A549 (cell line): ENCODE measurements around the gene SCML1. TPM values are rescaled to one million over a fixed set of nuclear protein-coding genes. Genes with fewer than 3 reads are reported as not detected.

ENCODE experiments used
- ATAC-seq, 2 experiments: fragments of 200-7000 bp in 1 of 2; fragments of >200 bp in 1 of 2; cut with Nextera tagmentation in 1 of 2; cut with Tn5 transposase in 1 of 2; 3 replicates each; pipeline versions ENCODE4 v1.8.0 to v1.9.1; 2018 to 2020; ENCODE audit warnings: mild to moderate bottlenecking in 1 of 2, moderate library complexity in 1 of 2
- CTCF ChIA-PET: fragments of 300-600 bp; sonication (Branson Sonifier 250); formaldehyde crosslinking; extraction: SDS; loops from one replicate; lab custom pipeline; 2021; ENCODE audit warnings: antibody characterized with exemption, inconsistent platforms; lab: Yijun Ruan, JAX
- POLR2A ChIA-PET: fragments of 350-600 bp; formaldehyde crosslinking; extraction: SDS; loops from one replicate; lab custom pipeline; 2021; ENCODE audit warnings: antibody characterized with exemption, inconsistent platforms; lab: Yijun Ruan, JAX
- DNase-seq, 2 experiments: peaks; one replicate each; pipeline versions ENCODE4 v3.0.0 to v3.0.0-alpha.2; 2011 to 2016; ENCODE audit warnings: low read depth in 1 of 2, low spot score in 1 of 2
- FAIRE-seq: peaks from 2 replicates; lab custom pipeline; 2011; peaks lifted over from hg19 to GRCh38; lab: Jason Lieb, UNC
- H3K27ac ChIP-seq, 2 experiments: fragments of >200 bp; sonication (Bioruptor Twin); formaldehyde crosslinking; 3 replicates each; pipeline ENCODE4 v1.5.1; 2016 to 2017
- H3K4me1 ChIP-seq: fragments of >200 bp; sonication (Bioruptor Twin); formaldehyde crosslinking; 3 replicates; pipeline ENCODE4 v1.6.1; 2016
- H3K4me2 ChIP-seq: fragments of >200 bp; sonication (Bioruptor Twin); formaldehyde crosslinking; 3 replicates; pipeline ENCODE4 v1.6.1; 2016
- H3K4me3 ChIP-seq: fragments of >200 bp; sonication (Bioruptor Twin); formaldehyde crosslinking; 3 replicates; pipeline ENCODE4 v1.5.1; 2016
- H3K9me3 ChIP-seq: fragments of >200 bp; sonication (Bioruptor Twin); formaldehyde crosslinking; 3 replicates; pipeline ENCODE4 v1.6.1; 2016
- CHD4 ChIP-seq: fragments of 200-600 bp; sonication (generic); IDR thresholded peaks from 2 replicates; pipeline ENCODE4 v1.6.1; 2016; ENCODE audit warnings: antibody characterized with exemption, mild to moderate bottlenecking, borderline replicate concordance
- EHF ChIP-seq: fragments of 250-450 bp; sonication (Bioruptor Pico); IDR thresholded peaks from 2 replicates; pipeline ENCODE4 v1.5.0; 2020; ENCODE audit warnings: mild to moderate bottlenecking
- EP300 ChIP-seq, 2 experiments: fragments of >200 bp; sonication (Bioruptor Twin); formaldehyde crosslinking; IDR thresholded peaks; 2 replicates in 1 of 2; 3 replicates in 1 of 2; pipeline ENCODE4 v1.6.1; 2016 to 2017
- ESRRA ChIP-seq: fragments of 150-350 bp; IDR thresholded peaks from 2 replicates; pipeline ENCODE4 v1.6.1; 2014; ENCODE audit warnings: mild to moderate bottlenecking, low read length, borderline replicate concordance
- GATA3 ChIP-seq: IDR thresholded peaks from 2 replicates; pipeline ENCODE4 v1.6.1; 2012; ENCODE audit warnings: borderline replicate concordance
- HDAC2 ChIP-seq: fragments of 200-600 bp; sonication (generic); IDR thresholded peaks from 2 replicates; pipeline ENCODE4 v1.6.1; 2016
- HOXA7 ChIP-seq: fragments of 250-450 bp; sonication (Bioruptor Pico); IDR thresholded peaks from 2 replicates; pipeline ENCODE4 v1.5.0; 2020; ENCODE audit warnings: mild to moderate bottlenecking, moderate library complexity
- JUNB ChIP-seq: fragments of >200 bp; sonication (Bioruptor Twin); formaldehyde crosslinking; IDR thresholded peaks from 2 replicates; pipeline ENCODE4 v1.6.1; 2016
- KDM1A ChIP-seq: fragments of 200-600 bp; sonication (generic); IDR thresholded peaks from 2 replicates; pipeline ENCODE4 v1.6.1; 2016; ENCODE audit warnings: low read depth, mild to moderate bottlenecking
- KDM5A ChIP-seq: fragments of 200-600 bp; sonication (generic); IDR thresholded peaks from 2 replicates; pipeline ENCODE4 v1.6.1; 2016; ENCODE audit warnings: antibody characterized with exemption, mild to moderate bottlenecking
- PHF8 ChIP-seq: fragments of 200-600 bp; sonication (generic); IDR thresholded peaks from 2 replicates; pipeline ENCODE4 v1.6.1; 2016; ENCODE audit warnings: low read depth, mild to moderate bottlenecking, antibody characterized with exemption, moderate library complexity, borderline replicate concordance
- RAD21 ChIP-seq, 2 experiments: fragments of >200 bp in 1 of 2; sonication (Bioruptor Twin) in 1 of 2; formaldehyde crosslinking in 1 of 2; IDR thresholded peaks in 1 of 2; conservative IDR thresholded peaks in 1 of 2; 2 replicates in 1 of 2; 3 replicates in 1 of 2; pipeline ENCODE4 v1.6.1; 2012 to 2018; ENCODE audit warnings: inconsistent platforms in 1 of 2
- RARB ChIP-seq: fragments of 250-450 bp; sonication (Bioruptor Pico); IDR thresholded peaks from 2 replicates; pipeline ENCODE4 v1.8.0; 2021; ENCODE audit warnings: mild to moderate bottlenecking, moderate library complexity
- RNF2 ChIP-seq: fragments of 200-600 bp; sonication (generic); IDR thresholded peaks from 2 replicates; pipeline ENCODE4 v1.6.1; 2016; ENCODE audit warnings: low read depth, mild to moderate bottlenecking, antibody characterized with exemption, moderate library complexity, borderline replicate concordance
- WGBS: methylation state at CpG from one replicate; pipeline ENCODE4 v1.1.6; 2017; ENCODE audit errors: missing lambda C conversion rate; 5-methylcytosine and 5-hydroxymethylcytosine counted together
- polyA plus RNA-seq, 4 experiments: library from polyadenylated mRNA; depleted of rRNA in 3 of 4; stranded (reverse); fragments of >200 nt; fragmentation: RNase III in 1 of 4; extraction: RNeasy Plus Mini Kit Qiagen cat#74134 plus additional on column Dnase treatment in 1 of 4; gene quantifications; 2 replicates in 3 of 4; 3 replicates in 1 of 4; pipeline ENCODE4 v1.2.3, GENCODE V29; 2011 to 2017
- TF ChIP-seq, protein P1 (sequence below): IDR thresholded peaks from 2 replicates; pipeline ENCODE4 v1.6.1; 2012
- TF ChIP-seq, protein P2 (sequence below): fragments of >200 bp; sonication (Bioruptor Twin); formaldehyde crosslinking; IDR thresholded peaks from 2 replicates; pipeline ENCODE4 v1.6.1; 2016
- TF ChIP-seq, protein P3 (sequence below): fragments of 250-450 bp; sonication (Bioruptor Pico); IDR thresholded peaks from 2 replicates; pipeline ENCODE4 v1.5.0; 2021; ENCODE audit warnings: mild to moderate bottlenecking, moderate library complexity, borderline replicate concordance
- TF ChIP-seq, protein P4 (sequence below): IDR thresholded peaks from 2 replicates; pipeline ENCODE4 v1.6.1; 2012
- TF ChIP-seq, protein P5 (sequence below): fragments of >200 bp; sonication (Bioruptor Twin); formaldehyde crosslinking; IDR thresholded peaks from 3 replicates; pipeline ENCODE4 v1.5.1; 2016
- TF ChIP-seq, protein P6 (sequence below): fragments of 450-650 bp; IDR thresholded peaks from 2 replicates; pipeline ENCODE4 v1.6.1; 2014; ENCODE audit warnings: antibody characterized with exemption

SCML1 gene
- polyA plus RNA-seq, 2 of the 4 experiments (the other 2 are of a cell fraction), result 4.9 to 13.3 TPM

DNA sequence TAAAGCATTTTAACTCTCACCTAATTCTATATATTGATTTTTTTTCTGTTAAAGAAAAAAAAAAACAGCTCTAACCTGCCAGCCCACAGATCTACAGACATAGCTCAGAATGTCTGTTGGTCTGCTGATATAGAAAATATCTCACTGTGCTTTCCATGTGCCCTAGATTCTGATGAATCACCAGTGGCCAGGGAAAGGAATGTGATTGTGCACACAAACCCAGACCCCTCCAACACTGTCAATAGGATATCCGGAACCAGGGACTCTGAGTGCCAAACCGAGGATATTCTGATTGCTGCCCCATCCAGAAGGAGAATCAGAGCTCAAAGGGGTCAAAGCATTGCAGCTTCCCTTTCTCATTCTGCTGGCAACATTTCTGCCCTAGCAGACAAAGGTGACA, 12.1 kb upstream of the SCML1 start:
- Histone ChIP-seq H3K4me2 (no peak overlapping the region), H3K4me3 (no peak overlapping the region), H3K27ac (no peak overlapping the region), H3K4me1 (no peaks in the 10 kb centered on the region), H3K9me3 (no peaks in the 10 kb centered on the region)
- DNase-seq (no peak), ATAC-seq (no peak), FAIRE-seq (no peak)
- POLR2A ChIA-PET, result no interaction called here
- WGBS, result 87% methylated on average over 2 of the region's 2 CpGs
- CTCF ChIA-PET, result interaction anchor here (0.9 to 1.1 kb wide), 2 partner anchors 19 to 604 kb away, joined by 3 to 4 read pairs; no protein-coding TSS in a partner anchor
- no peak for TF ChIP-seq HDAC2
- no peak for TF ChIP-seq CHD4
- TF ChIP-seq RAD21 (conservative IDR thresholded peaks at IDR 0.05 in 1 of 2, IDR thresholded peaks at IDR 0.05 in 1 of 2), result no peak
- TF ChIP-seq, protein P1, sequence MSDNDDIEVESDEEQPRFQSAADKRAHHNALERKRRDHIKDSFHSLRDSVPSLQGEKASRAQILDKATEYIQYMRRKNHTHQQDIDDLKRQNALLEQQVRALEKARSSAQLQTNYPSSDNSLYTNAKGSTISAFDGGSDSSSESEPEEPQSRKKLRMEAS, result no peak
- TF ChIP-seq, protein P2, sequence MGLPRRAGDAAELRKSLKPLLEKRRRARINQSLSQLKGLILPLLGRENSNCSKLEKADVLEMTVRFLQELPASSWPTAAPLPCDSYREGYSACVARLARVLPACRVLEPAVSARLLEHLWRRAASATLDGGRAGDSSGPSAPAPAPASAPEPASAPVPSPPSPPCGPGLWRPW, result no peak
- no peak for TF ChIP-seq KDM5A
- no peak for TF ChIP-seq ESRRA
- no peak for TF ChIP-seq JUNB
- TF ChIP-seq RARB (CRISPR knock-in tag), result no peak
- no peak for TF ChIP-seq RNF2
- TF ChIP-seq GATA3, result no peak
- no peak for TF ChIP-seq PHF8
- no peak for TF ChIP-seq EHF (CRISPR knock-in tag)
- TF ChIP-seq KDM1A, result no peak
- TF ChIP-seq EP300 (IDR thresholded peaks at IDR 0.05), result no peak
- TF ChIP-seq, protein P3, sequence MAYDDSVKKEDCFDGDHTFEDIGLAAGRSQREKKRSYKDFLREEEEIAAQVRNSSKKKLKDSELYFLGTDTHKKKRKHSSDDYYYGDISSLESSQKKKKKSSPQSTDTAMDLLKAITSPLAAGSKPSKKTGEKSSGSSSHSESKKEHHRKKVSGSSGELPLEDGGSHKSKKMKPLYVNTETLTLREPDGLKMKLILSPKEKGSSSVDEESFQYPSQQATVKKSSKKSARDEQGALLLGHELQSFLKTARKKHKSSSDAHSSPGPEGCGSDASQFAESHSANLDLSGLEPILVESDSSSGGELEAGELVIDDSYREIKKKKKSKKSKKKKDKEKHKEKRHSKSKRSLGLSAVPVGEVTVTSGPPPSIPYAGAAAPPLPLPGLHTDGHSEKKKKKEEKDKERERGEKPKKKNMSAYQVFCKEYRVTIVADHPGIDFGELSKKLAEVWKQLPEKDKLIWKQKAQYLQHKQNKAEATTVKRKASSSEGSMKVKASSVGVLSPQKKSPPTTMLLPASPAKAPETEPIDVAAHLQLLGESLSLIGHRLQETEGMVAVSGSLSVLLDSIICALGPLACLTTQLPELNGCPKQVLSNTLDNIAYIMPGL (CRISPR knock-in tag), result no peak
- TF ChIP-seq, protein P4, sequence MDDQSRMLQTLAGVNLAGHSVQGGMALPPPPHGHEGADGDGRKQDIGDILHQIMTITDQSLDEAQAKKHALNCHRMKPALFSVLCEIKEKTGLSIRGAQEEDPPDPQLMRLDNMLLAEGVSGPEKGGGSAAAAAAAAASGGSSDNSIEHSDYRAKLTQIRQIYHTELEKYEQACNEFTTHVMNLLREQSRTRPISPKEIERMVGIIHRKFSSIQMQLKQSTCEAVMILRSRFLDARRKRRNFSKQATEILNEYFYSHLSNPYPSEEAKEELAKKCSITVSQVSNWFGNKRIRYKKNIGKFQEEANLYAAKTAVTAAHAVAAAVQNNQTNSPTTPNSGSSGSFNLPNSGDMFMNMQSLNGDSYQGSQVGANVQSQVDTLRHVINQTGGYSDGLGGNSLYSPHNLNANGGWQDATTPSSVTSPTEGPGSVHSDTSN, result no peak
- TF ChIP-seq, all 56 proteins: peak for 0

DNA sequence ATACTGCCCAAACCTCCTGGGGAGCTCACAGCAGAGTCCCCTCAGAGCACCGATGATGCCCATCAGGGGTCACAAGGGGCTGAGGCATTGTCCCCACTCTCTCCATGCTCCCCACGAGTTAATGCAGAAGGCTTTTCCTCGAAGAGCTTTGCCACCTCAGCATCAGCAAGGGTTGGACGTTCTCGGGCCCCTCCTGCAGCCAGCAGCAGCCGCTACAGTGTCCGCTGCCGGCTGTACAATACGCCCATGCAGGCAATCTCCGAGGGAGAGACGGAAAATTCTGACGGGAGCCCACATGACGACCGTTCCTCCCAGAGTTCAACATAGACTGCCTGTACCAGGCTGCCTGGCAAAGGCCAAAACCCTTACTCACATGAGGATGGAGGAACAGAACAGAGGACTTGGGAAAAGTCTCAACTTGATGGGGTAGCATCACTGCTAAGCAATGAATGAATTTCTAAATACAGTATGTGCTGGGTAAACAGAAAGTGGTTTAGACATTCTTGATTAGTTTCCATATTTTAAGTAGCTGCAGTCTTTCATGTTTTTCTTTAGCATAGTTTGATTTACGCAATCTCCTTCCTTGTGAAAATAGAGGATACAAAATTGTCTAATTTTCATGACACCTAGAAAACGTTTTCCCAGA, 5.0 kb upstream of the SCML1 start:
- Histone ChIP-seq H3K4me1 (peaks cover 13% of the 10 kb centered on the region; the same call in 2 of the 3 replicates), H3K4me2 (no peak overlapping the region), H3K27ac (no peak overlapping the region), H3K9me3 (no peaks in the 10 kb centered on the region)
- POLR2A ChIA-PET, result no interaction called here
- DNase-seq, result no peak
- CTCF ChIA-PET, result interaction anchor here (0.9 kb wide), 1 partner anchor 611 kb away, joined by 3 read pairs; no protein-coding TSS in a partner anchor
- 78% methylated on average over 15 of the region's 16 CpGs for WGBS
- peak; percentile 23 for FAIRE-seq
- TF ChIP-seq, protein P5, sequence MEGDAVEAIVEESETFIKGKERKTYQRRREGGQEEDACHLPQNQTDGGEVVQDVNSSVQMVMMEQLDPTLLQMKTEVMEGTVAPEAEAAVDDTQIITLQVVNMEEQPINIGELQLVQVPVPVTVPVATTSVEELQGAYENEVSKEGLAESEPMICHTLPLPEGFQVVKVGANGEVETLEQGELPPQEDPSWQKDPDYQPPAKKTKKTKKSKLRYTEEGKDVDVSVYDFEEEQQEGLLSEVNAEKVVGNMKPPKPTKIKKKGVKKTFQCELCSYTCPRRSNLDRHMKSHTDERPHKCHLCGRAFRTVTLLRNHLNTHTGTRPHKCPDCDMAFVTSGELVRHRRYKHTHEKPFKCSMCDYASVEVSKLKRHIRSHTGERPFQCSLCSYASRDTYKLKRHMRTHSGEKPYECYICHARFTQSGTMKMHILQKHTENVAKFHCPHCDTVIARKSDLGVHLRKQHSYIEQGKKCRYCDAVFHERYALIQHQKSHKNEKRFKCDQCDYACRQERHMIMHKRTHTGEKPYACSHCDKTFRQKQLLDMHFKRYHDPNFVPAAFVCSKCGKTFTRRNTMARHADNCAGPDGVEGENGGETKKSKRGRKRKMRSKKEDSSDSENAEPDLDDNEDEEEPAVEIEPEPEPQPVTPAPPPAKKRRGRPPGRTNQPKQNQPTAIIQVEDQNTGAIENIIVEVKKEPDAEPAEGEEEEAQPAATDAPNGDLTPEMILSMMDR, result no peak
- TF ChIP-seq HDAC2 (no peak), GATA3 (no peak), HOXA7 (CRISPR knock-in tag) (no peak)
- TF ChIP-seq, protein P6, sequence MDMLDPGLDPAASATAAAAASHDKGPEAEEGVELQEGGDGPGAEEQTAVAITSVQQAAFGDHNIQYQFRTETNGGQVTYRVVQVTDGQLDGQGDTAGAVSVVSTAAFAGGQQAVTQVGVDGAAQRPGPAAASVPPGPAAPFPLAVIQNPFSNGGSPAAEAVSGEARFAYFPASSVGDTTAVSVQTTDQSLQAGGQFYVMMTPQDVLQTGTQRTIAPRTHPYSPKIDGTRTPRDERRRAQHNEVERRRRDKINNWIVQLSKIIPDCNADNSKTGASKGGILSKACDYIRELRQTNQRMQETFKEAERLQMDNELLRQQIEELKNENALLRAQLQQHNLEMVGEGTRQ, result no peak
- TF ChIP-seq, all 56 proteins: peak for 0
- no peak overlapping the region for H3K4me3 ChIP-seq
- no peak for ATAC-seq
